ENCODE measurements around the gene CMIP. TPM values are rescaled to one million over a fixed set of nuclear protein-coding genes. Genes with fewer than 3 reads are reported as not detected.

The CMIP gene
- total RNA-seq, 1 experiment from 2014 or later: 48.2 TPM

DNA sequence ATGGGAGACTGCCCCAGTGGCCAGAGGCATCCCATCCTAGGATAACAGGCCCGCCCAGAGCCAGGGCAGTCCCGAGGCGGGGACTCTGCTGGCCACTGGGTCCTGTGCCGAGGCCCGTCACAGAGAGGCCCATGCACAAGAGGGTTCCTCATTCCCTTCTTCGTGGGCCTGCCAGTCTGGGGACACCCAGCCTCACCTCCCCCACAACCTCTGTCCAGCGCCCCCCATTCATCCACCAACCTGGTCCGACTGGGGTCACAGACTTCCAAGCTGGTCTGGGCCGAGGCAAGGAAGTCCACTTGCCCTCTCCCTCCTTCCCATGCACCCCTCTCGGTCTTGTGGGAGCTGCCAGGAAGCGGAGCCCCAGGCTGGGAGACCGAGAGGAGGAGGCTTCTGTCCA is 240.3 kb downstream of the CMIP start:
- Mint-ChIP-seq H3K36me3 (ENCODE audit: insufficient read depth in 1 of 3, low read depth in 3 of 3) (peaks cover 9 to 21% (median 13%) of the 10 kb centered on the region in 3 experiments; a peak in 6 of 7 replicates), H3K4me3 (no peak overlapping the region), H3K27me3 (ENCODE audit: low read depth) (no peaks in the 10 kb centered on the region), H3K4me1 (peaks cover 16 to 20% of the 10 kb centered on the region in 2 experiments), H3K9me3 (no peaks in the 10 kb centered on the region), H3K27ac (peak overlapping the region in 1 of 3 experiments; percentile 72; a peak in 2 of 7 replicates)
- WGBS (ENCODE audit: extremely low coverage, insufficient read length, low lambda C conversion rate): no CpG with 5 or more reads among the region's 12 CpGs
- no peak overlapping the region; the same call in 1 of the 2 replicates for H3K14ac ChIP-seq (ENCODE audit: insufficient read depth, low read length)
- H2AK5ac ChIP-seq (ENCODE audit: insufficient read length, low read length): no peak overlapping the region
- peaks cover 6% of the 10 kb centered on the region; the same call in 1 of the 2 replicates for H3K79me2 ChIP-seq (ENCODE audit: insufficient read depth, low read length)
- H3K4me1 ChIP-seq (ENCODE audit: insufficient read depth, low read length): peaks cover 2% of the 10 kb centered on the region; the same call in 1 of the 2 replicates
- H3K18ac ChIP-seq (ENCODE audit: insufficient read length, low read depth, low read length): no peak overlapping the region
- no peak overlapping the region for H2BK120ac ChIP-seq (ENCODE audit: low read depth, low read length, poor library complexity, severe bottlenecking)
- no peak overlapping the region for H2BK15ac ChIP-seq (ENCODE audit: low read depth, low read length)
- H3K4me2 ChIP-seq (ENCODE audit: insufficient read depth, insufficient read length, low read length): no peak overlapping the region
- H2BK5ac ChIP-seq (ENCODE audit: insufficient read length, low read length): no peak overlapping the region
- TF ChIP-seq, protein P1, sequence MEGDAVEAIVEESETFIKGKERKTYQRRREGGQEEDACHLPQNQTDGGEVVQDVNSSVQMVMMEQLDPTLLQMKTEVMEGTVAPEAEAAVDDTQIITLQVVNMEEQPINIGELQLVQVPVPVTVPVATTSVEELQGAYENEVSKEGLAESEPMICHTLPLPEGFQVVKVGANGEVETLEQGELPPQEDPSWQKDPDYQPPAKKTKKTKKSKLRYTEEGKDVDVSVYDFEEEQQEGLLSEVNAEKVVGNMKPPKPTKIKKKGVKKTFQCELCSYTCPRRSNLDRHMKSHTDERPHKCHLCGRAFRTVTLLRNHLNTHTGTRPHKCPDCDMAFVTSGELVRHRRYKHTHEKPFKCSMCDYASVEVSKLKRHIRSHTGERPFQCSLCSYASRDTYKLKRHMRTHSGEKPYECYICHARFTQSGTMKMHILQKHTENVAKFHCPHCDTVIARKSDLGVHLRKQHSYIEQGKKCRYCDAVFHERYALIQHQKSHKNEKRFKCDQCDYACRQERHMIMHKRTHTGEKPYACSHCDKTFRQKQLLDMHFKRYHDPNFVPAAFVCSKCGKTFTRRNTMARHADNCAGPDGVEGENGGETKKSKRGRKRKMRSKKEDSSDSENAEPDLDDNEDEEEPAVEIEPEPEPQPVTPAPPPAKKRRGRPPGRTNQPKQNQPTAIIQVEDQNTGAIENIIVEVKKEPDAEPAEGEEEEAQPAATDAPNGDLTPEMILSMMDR (conservative IDR thresholded peaks at IDR 0.05): no peak
- peaks cover 4% of the 10 kb centered on the region for H3K79me1 ChIP-seq (ENCODE audit: insufficient read depth, low read depth, low read length, poor library complexity, severe bottlenecking)
- H3K9ac ChIP-seq (ENCODE audit: extremely low read depth, insufficient read length, low read length): no peak overlapping the region
- H2BK20ac ChIP-seq (ENCODE audit: low read depth, low read length, poor library complexity, severe bottlenecking): no peak overlapping the region
- no peak for DNase-seq
- H3T11ph ChIP-seq (ENCODE audit: low read length): no peak overlapping the region
- H3K23ac ChIP-seq (ENCODE audit: insufficient read length, low read depth, low read length): no peak overlapping the region
- no peaks in the 10 kb centered on the region for H3K9me3 ChIP-seq (ENCODE audit: control insufficient read depth, low read depth, low read length)
- no peak overlapping the region for H3K27ac ChIP-seq (ENCODE audit: insufficient read length, low read depth, low read length)
- no peaks in the 10 kb centered on the region for H3K27me3 ChIP-seq (ENCODE audit: insufficient read depth, low read length)
- no peak overlapping the region for H4K8ac ChIP-seq (replicated peaks; ENCODE audit: insufficient read length, low read depth, low read length)
- H4K91ac ChIP-seq (ENCODE audit: insufficient read length, low read depth, low read length): no peak overlapping the region
- H4K5ac ChIP-seq (ENCODE audit: insufficient read length, low read depth, low read length): no peak overlapping the region
- no peak overlapping the region for H2BK12ac ChIP-seq (ENCODE audit: insufficient read length, low read depth, low read length)
- H3K23me2 ChIP-seq (ENCODE audit: insufficient read length, low read depth, low read length, poor library complexity, severe bottlenecking): no peaks in the 10 kb centered on the region
- no peak overlapping the region for H2AFZ ChIP-seq (ENCODE audit: low read length)
- no peak overlapping the region for H3K56ac ChIP-seq (ENCODE audit: insufficient read length, low read depth, low read length)
- H4K20me1 ChIP-seq (ENCODE audit: control insufficient read depth, insufficient read depth, insufficient read length): no peaks in the 10 kb centered on the region
- H3K4ac ChIP-seq (ENCODE audit: low read depth, low read length): no peak overlapping the region

Measured in H9 (cell line).